ENCODE results near the gene ITPR2.

Gene ITPR2

GRCh38 chr12:26383041-26383440, 450.0 kb downstream of the ITPR2 start:
- no peak for DNase-seq (ENCODE audit: low read depth)

- no peak for DNase-seq (ENCODE audit: low read depth)
These were observed 452.1 kb downstream of the ITPR2 start for GRCh38 chr12:26380897-26381296.

GRCh38 chr12:26379777-26380467, 453.1 kb downstream of the ITPR2 start:
- no peak for DNase-seq (ENCODE audit: low read depth)

GRCh38 chr12:26378711-26379110, 454.3 kb downstream of the ITPR2 start:
- no peak for DNase-seq (ENCODE audit: low read depth)

GRCh38 chr12:26374934-26375680, 457.9 kb downstream of the ITPR2 start:
- no peak for DNase-seq (ENCODE audit: low read depth)

- no peak for DNase-seq (ENCODE audit: low read depth)
These were observed 459.1 kb downstream of the ITPR2 start for GRCh38 chr12:26373606-26374495.

- DNase-seq (ENCODE audit: low read depth), result no peak
These were observed 460.1 kb downstream of the ITPR2 start for GRCh38 chr12:26372866-26373265.

- no peak for DNase-seq (ENCODE audit: low read depth)
These were observed 462.9 kb downstream of the ITPR2 start for GRCh38 chr12:26370098-26370497.

GRCh38 chr12:26369588-26369987, 463.4 kb downstream of the ITPR2 start:
- DNase-seq (ENCODE audit: low read depth), result peak; percentile 62

GRCh38 chr12:26367991-26368730, 464.8 kb downstream of the ITPR2 start:
- DNase-seq (ENCODE audit: low read depth), result no peak

- no peak for DNase-seq (ENCODE audit: low read depth)
These were observed 471.0 kb downstream of the ITPR2 start for GRCh38 chr12:26361964-26362363.

- DNase-seq (ENCODE audit: low read depth), result no peak
These were observed 472.9 kb downstream of the ITPR2 start for GRCh38 chr12:26360062-26360461.

GRCh38 chr12:26359576-26359975, 473.4 kb downstream of the ITPR2 start:
- DNase-seq (ENCODE audit: low read depth), result no peak

GRCh38 chr12:26358651-26359050, 474.3 kb downstream of the ITPR2 start:
- no peak for DNase-seq (ENCODE audit: low read depth)

GRCh38 chr12:26347300-26347699, 485.7 kb downstream of the ITPR2 start:
- no peak for DNase-seq (ENCODE audit: low read depth)

- no peak for DNase-seq (ENCODE audit: low read depth)
These were observed 486.3 kb downstream of the ITPR2 start for GRCh38 chr12:26346736-26347135.

- no peak for DNase-seq (ENCODE audit: low read depth)
These were observed 487.5 kb downstream of the ITPR2 start for GRCh38 chr12:26345471-26346003.

GRCh38 chr12:26341491-26341890, 491.5 kb downstream of the ITPR2 start:
- DNase-seq (ENCODE audit: low read depth), result no peak

GRCh38 chr12:26340649-26341048, 492.3 kb downstream of the ITPR2 start:
- no peak for DNase-seq (ENCODE audit: low read depth)

- no peak for DNase-seq (ENCODE audit: low read depth)
These were observed 493.0 kb downstream of the ITPR2 start for GRCh38 chr12:26339976-26340375.

Measured in HS-5 (cell line).